ENCODE results near the gene WDTC1. TPM values are rescaled to one million over a fixed set of nuclear protein-coding genes. Genes with fewer than 3 reads are reported as not detected.

WDTC1 gene
- total and polyA plus RNA-seq, 10 donors, result 7.7 to 56.5 (median 44.1) TPM

DNA sequence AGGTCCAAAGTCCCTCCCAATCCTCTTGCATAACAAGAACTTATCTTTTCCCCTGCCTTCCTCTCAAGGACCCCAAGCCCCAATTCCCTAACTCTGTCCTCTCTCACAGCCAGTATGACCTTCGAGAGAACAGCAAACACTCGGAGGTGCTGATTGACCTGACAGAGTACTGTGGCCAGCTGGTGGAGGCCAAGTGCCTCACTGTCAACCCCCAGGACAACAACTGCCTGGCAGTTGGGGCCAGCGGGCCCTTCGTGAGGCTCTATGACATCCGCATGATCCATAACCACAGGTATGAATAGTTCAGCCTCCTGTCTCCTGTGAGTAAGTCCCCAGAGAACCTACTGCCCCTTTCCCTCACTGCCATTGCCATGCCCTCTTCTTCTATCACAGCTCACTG is 57.7 kb downstream of the WDTC1 start:
- H3K36me3 ChIP-seq, result peaks cover 0 to 94% (median 76%) of the 10 kb centered on the region in 6 donors
- no peak for DNase-seq
- no peaks in the 10 kb centered on the region for H3K27me3 ChIP-seq (replicated peaks in 1 of 7)
- no peaks in the 10 kb centered on the region for H3K9me3 ChIP-seq
- no peak overlapping the region for H3K27ac ChIP-seq
- no peaks in the 10 kb centered on the region for H3K4me1 ChIP-seq
- TF ChIP-seq, protein P1, sequence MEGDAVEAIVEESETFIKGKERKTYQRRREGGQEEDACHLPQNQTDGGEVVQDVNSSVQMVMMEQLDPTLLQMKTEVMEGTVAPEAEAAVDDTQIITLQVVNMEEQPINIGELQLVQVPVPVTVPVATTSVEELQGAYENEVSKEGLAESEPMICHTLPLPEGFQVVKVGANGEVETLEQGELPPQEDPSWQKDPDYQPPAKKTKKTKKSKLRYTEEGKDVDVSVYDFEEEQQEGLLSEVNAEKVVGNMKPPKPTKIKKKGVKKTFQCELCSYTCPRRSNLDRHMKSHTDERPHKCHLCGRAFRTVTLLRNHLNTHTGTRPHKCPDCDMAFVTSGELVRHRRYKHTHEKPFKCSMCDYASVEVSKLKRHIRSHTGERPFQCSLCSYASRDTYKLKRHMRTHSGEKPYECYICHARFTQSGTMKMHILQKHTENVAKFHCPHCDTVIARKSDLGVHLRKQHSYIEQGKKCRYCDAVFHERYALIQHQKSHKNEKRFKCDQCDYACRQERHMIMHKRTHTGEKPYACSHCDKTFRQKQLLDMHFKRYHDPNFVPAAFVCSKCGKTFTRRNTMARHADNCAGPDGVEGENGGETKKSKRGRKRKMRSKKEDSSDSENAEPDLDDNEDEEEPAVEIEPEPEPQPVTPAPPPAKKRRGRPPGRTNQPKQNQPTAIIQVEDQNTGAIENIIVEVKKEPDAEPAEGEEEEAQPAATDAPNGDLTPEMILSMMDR (IDR thresholded peaks at IDR 0.05 in 8 of 11, conservative IDR thresholded peaks at IDR 0.05 in 3 of 11), result no peak
- TF ChIP-seq POLR2A (IDR thresholded peaks at IDR 0.05) (no peak), POLR2AphosphoS5 (IDR thresholded peaks at IDR 0.05) (no peak)
- H3K4me3 ChIP-seq, result no peak overlapping the region
- WGBS, 5 donors, result 89 to 98% (median 92%) methylated on average over 5 of the region's 5 CpGs
- intact Hi-C loops (cut with DNase I; ENCODE audit: low total_unique reads), result no loop called here

DNA sequence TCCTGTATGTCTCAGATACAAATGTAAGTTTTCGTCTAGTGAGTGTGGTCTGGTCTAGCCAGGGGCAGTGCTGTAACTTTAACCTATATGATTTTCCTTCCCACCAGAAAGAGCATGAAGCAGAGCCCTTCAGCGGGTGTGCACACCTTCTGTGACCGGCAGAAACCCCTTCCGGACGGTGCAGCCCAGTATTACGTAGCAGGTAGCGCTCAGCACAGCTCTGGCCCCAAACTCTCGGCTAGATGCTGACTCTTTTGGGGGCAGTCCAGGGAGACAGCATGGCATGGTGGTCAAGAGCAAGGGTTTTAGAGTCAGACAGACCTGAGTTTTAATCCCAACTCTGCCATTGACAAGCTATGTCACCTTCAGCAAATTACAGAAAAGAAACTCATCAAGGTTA is 59.5 kb downstream of the WDTC1 start:
- intact Hi-C loops (cut with DNase I; ENCODE audit: low total_unique reads), result no loop called here
- Histone ChIP-seq H3K36me3 (peaks cover 0 to 97% (median 83%) of the 10 kb centered on the region in 6 donors), H3K27ac (no peak overlapping the region), H3K4me3 (no peak overlapping the region), H3K4me1 (peaks cover 0 to 11% (median 1%) of the 10 kb centered on the region in 6 donors), H3K9me3 (no peaks in the 10 kb centered on the region), H3K27me3 (replicated peaks in 1 of 7) (no peaks in the 10 kb centered on the region)
- WGBS, 5 donors, result 93 to 96% (median 95%) methylated on average over 8 of the region's 8 CpGs
- no peak for DNase-seq
- TF ChIP-seq POLR2AphosphoS5 (IDR thresholded peaks at IDR 0.05) (no peak), POLR2A (IDR thresholded peaks at IDR 0.05) (no peak)

DNA sequence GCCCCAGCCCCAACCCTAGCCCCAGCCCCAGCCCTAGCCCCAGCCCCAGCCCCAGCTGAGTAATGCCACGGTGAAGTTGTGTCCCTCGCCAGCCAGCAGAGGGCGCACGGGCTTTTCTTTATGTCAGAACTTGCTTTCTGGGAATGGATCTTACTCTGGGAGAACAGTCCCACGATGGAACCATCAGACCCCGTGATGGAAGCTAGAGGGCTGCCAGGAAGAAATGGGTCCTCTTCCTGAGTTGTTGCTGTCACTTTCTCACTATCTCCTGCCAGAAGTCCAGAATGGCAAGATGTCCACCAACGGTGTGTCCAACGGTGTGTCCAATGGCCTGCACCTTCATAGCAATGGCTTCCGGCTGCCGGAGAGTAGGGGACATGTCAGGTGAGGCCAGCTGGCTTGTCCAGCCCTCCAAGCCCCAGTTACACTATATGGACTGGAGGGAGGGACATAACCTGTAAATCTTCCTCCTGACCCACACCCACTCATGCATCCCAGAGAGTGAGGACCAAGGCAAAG is 62.4 kb downstream of the WDTC1 start:
- DNase-seq, result peak; percentile 90
- Histone ChIP-seq H3K27me3 (replicated peaks in 1 of 7) (no peaks in the 10 kb centered on the region), H3K9me3 (no peaks in the 10 kb centered on the region), H3K4me1 (peaks cover 7 to 39% (median 19%) of the 10 kb centered on the region in 6 donors), H3K27ac (peak overlapping the region in 2 of 8 donors; percentile 17 to 73), H3K36me3 (peaks cover 0 to 99% (median 85%) of the 10 kb centered on the region in 6 donors), H3K4me3 (no peak overlapping the region)
- TF ChIP-seq POLR2AphosphoS5 (IDR thresholded peaks at IDR 0.05) (no peak), POLR2A (IDR thresholded peaks at IDR 0.05) (no peak)
- TF ChIP-seq, protein P1 (IDR thresholded peaks at IDR 0.05 in 8 of 11, conservative IDR thresholded peaks at IDR 0.05 in 3 of 11), result peak in 8 of 11 experiments; percentile 26 to 81 (median 63)
- 37 to 42% (median 40%) methylated on average over 10 of the region's 10 CpGs for WGBS, 5 donors
- intact Hi-C loops (cut with DNase I; ENCODE audit: low total_unique reads), result no loop called here

DNA sequence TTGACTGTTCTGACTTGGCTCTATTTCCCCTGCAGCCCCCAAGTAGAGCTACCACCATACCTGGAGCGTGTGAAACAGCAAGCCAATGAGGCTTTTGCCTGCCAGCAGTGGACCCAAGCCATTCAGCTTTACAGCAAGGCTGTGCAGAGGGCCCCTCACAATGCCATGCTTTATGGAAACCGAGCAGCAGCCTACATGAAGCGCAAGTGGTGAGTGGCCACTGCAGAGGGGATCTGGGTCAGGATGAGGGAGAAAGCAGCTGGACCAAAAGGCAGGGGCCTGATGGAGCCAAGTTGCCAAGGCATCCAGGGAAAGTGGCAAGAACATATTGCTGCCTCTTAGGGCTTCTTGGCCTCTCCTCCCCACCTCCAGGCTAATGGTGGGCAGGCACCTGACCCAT is 63.5 kb downstream of the WDTC1 start:
- Histone ChIP-seq H3K4me3 (no peak overlapping the region), H3K4me1 (peaks cover 7 to 39% (median 19%) of the 10 kb centered on the region in 6 donors), H3K27me3 (replicated peaks in 1 of 7) (no peaks in the 10 kb centered on the region), H3K36me3 (peaks cover 0 to 99% (median 85%) of the 10 kb centered on the region in 6 donors), H3K9me3 (no peaks in the 10 kb centered on the region), H3K27ac (peak overlapping the region in 4 of 8 donors; percentile 68 to 75 (median 73))
- 93 to 97% (median 95%) methylated on average over 3 of the region's 3 CpGs for WGBS, 5 donors
- TF ChIP-seq POLR2AphosphoS5 (IDR thresholded peaks at IDR 0.05) (no peak), POLR2A (IDR thresholded peaks at IDR 0.05) (no peak)
- TF ChIP-seq, protein P1 (IDR thresholded peaks at IDR 0.05 in 8 of 11, conservative IDR thresholded peaks at IDR 0.05 in 3 of 11), result no peak
- no peak for DNase-seq
- intact Hi-C loops (cut with DNase I; ENCODE audit: low total_unique reads), result loop anchor here (2.0 kb wide), 1 partner anchor 309 kb away; no protein-coding TSS in a partner anchor

Data from spleen (tissue), 11 donors.